Stimulated activated CD4-positive, alpha-beta T cell treated with anti-CD3 and anti-CD28 coated beads, Interleukin-15, amount 100 ng/mL, for 48 hours (primary cell): Measurements from ENCODE around the gene ZSWIM6.

Experiments
- DNase-seq, 2 donors: peaks; one replicate each; pipeline ENCODE4 v3.0.0-alpha.2; 2020; ENCODE audit warnings: low read depth in 2 of 2

The ZSWIM6 gene

DNA sequence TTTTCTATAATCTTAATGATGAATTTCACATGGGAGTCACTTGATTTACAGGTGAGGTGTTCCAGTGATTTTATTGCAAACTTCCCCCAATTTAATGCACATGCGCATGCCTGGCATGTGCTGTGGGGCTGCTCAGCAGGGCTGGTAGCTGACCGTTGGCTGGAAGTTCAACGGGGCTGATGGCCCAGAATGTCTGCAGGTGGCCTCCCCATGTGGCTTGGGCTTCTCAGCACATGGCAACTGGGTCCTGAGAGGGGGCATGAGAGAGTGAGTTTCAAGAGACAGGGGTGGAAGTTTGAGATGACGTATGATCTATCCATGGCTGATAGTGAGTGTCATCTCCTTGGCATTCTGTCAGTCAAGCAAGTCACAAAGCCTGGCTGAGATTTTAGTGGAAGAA is 259.8 kb downstream of the ZSWIM6 start:
- no peak for DNase-seq

DNA sequence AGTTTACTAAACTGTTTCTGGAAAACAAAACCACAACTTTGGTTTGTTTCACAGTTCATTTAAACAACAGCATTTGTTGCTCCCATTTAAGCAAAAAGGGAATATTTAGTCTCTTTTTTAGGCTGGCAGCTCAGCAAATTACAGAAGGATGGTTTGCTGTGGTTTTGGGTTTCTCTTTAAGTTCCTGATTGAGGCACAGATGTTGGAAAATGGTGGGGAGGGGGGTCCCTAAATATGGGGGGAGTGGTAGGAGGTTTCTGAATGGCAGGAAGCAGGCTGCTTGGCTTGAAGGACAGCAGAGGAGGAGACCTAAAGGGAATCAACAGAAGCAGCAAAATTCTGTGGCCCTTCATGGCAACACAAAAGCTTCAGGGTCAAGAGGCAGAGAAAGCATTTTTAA is 263.4 kb downstream of the ZSWIM6 start:
- DNase-seq: no peak
